T-helper 1 cell treated with Interleukin-12 subunit alpha and Interleukin-12 subunit beta and Interleukin-4 antibody, amounts not matched to agents 30 μg/mL and 1 μg/mL, for 36 hours (primary cell): ENCODE results near the gene UNC5A.

Source experiments
- H3K27ac Mint-ChIP-seq: one replicate; pipeline ENCODE4 v1.8.0; 2021; ENCODE audit warnings: mild to moderate bottlenecking, mixed read lengths
- H3K27me3 Mint-ChIP-seq: one replicate; pipeline ENCODE4 v1.8.0; 2021; ENCODE audit warnings: low read depth, mixed read lengths
- H3K36me3 Mint-ChIP-seq: one replicate; pipeline ENCODE4 v1.8.0; 2021; ENCODE audit warnings: low read depth, mixed read lengths
- H3K4me1 Mint-ChIP-seq: one replicate; pipeline ENCODE4 v1.8.0; 2021; ENCODE audit warnings: low read depth, mixed read lengths
- H3K4me3 Mint-ChIP-seq: one replicate; pipeline ENCODE4 v1.8.0; 2021; ENCODE audit warnings: mild to moderate bottlenecking, moderate library complexity, mixed read lengths
- H3K9me3 Mint-ChIP-seq: one replicate; pipeline ENCODE4 v1.8.0; 2021; ENCODE audit warnings: mixed read lengths

Gene UNC5A

DNA sequence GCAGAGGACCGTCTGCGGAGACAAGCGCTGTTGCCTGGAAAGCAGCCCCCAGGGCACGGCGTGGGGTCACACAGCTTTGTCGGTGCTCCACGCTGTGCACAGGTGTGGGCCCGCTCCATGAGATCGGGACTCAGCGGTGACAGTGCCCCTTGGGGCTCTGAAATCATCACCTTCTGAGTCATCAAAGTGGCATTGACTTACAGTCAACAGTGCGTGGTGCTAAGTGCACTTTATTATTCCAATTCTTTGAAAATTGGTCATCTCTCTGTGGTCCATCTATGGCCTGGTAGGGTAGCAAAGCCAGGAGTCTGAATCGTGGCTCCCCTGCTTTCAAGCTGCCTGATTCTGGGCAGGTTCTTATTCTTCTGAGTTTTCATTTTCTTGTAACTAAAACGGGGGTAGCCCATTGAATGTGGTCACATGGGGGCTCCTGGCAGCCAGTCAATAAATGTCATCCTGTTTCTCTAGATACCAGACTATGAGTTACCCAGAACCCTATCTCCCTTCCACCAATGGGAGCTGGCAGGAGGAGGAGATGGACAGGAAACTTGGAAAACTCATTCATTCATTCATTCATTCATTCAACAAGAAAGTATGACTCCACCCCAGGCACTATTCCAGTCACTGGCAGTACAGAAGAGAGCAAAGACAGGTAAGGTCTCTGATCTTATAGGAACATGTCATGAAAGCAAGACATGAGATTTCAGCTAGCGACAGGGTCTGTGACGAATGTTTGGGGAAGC lies 20.3 kb upstream of the UNC5A start:
- no peaks in the 10 kb centered on the region for H3K4me1 Mint-ChIP-seq
- H3K9me3 Mint-ChIP-seq, result no peaks in the 10 kb centered on the region
- H3K4me3 Mint-ChIP-seq, result no peak overlapping the region
- peaks cover 22% of the 10 kb centered on the region for H3K27me3 Mint-ChIP-seq
- no peaks in the 10 kb centered on the region for H3K36me3 Mint-ChIP-seq
- H3K27ac Mint-ChIP-seq, result no peak overlapping the region

DNA sequence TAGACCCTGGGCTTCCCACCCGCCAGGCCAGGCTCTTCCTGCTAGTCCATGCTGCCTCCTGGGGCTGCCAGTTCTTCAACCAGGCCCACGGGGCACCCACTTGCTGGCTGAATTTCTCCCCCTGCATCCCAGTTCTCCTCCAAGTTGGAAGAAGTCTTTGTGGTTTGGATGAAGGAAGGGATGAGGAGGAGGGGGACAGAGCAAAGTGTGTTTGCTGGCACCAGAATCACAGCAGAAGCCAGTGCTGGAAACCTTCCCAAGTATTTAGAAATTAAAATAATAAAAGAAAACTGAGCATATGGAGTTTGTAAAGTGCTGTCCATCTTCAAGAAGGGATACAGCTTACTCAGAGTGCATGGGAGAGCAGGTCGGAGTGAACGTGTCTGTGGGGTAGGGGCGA lies 19.4 kb upstream of the UNC5A start:
- Mint-ChIP-seq H3K4me3 (no peak overlapping the region), H3K27me3 (peaks cover 22% of the 10 kb centered on the region), H3K36me3 (no peaks in the 10 kb centered on the region), H3K9me3 (no peaks in the 10 kb centered on the region), H3K4me1 (no peaks in the 10 kb centered on the region), H3K27ac (no peak overlapping the region)

DNA sequence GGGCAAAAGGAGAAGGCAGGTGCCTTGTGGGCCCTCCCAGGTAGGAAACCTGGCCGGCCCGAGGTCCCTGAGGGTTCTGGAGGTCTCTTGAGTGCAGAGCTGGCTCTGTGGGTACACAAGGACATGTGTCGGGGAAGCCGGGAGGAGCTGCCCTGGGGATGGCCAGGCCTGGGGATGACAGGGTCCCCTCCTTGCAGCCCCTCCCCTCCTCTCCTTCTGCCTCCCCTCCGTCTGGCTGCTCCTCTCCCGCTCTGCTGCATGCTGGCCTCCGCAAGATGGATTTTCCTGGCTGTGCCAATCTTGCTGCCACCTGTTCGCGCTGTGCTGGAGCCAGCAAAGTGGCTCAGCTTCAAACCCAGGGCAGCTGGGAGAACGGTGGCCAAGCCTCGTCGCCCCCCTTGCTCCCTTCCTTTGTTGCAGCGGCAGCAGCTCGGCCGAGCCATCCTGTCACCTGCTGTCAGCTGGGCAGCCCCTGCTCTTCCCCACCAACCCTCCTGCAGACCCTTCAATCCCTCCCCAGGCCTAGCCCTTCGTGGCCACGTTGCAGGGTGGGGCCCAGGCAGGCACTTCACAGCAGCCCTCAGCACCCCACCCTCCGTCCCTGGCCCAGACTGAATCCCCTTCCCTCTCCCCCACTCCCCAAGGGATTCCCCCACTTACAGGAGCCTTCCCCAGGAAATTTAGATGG lies 17.6 kb upstream of the UNC5A start:
- H3K4me1 Mint-ChIP-seq, result no peaks in the 10 kb centered on the region
- H3K9me3 Mint-ChIP-seq, result no peaks in the 10 kb centered on the region
- peaks cover 25% of the 10 kb centered on the region for H3K27me3 Mint-ChIP-seq
- H3K27ac Mint-ChIP-seq, result no peak overlapping the region
- H3K36me3 Mint-ChIP-seq, result no peaks in the 10 kb centered on the region
- H3K4me3 Mint-ChIP-seq, result no peak overlapping the region

DNA sequence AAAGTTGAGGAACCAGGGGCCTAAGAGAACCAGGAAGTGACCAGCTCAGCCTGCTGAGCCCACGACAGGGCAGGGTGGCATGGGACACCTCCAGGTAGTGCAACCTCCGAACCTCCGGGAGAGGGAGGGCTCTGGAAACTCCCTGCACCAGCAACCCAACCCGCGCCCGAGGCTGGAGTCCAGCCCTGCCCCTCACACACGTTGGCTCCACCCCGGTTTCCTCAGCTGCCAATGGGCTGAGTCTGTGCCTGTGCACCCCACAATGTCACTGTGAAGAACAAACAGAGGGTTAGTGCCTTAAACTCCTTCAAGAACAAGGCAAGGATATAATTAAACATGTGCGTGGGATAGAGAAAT lies 17.0 kb upstream of the UNC5A start:
- Mint-ChIP-seq H3K27ac (no peak overlapping the region), H3K4me3 (no peak overlapping the region), H3K36me3 (no peaks in the 10 kb centered on the region), H3K9me3 (no peaks in the 10 kb centered on the region), H3K4me1 (no peaks in the 10 kb centered on the region), H3K27me3 (peaks cover 20% of the 10 kb centered on the region)

DNA sequence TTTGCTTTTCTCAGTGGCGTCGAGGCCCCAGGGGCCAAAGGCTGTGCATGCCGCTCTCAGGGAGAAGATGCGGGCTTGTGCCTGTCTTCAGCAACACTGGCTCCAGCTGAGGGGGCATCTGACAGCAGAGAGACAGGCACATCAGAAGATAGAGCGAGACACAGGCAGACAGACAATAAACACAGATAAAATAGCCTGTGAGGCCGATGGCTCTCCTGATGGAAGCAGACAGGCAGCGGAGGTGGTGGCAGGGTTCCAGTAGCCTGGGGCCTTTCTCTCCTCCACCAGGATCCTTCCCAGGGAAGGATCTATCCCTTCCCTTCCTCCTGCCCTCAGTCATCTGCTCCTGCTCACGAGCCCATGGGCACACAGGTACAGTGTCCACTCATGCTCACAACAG lies 16.6 kb upstream of the UNC5A start:
- Mint-ChIP-seq H3K9me3 (no peaks in the 10 kb centered on the region), H3K27ac (no peak overlapping the region), H3K36me3 (no peaks in the 10 kb centered on the region), H3K4me3 (no peak overlapping the region), H3K27me3 (peaks cover 18% of the 10 kb centered on the region), H3K4me1 (no peaks in the 10 kb centered on the region)

DNA sequence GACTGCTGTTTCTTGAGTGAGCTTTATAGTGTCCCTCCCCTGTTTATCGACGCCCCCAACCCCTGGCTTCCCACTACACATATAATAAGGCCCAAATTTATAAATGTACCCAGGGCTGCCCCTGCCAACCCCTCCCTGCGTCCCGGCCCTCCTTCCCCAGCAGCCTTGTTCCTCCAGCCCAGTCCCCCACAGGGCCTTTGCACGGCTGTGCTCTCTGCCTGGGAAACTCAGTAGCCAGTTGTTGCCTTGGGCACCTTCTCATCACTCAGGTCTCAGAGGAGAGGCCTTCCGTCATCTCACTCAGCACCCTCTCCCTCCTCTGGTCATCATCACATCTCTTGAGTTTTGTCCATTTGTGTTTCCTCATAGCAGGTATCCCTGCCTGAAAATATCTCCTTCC lies 15.8 kb upstream of the UNC5A start:
- no peak overlapping the region for H3K27ac Mint-ChIP-seq
- H3K27me3 Mint-ChIP-seq, result peaks cover 12% of the 10 kb centered on the region
- H3K9me3 Mint-ChIP-seq, result no peaks in the 10 kb centered on the region
- H3K4me1 Mint-ChIP-seq, result no peaks in the 10 kb centered on the region
- H3K36me3 Mint-ChIP-seq, result no peaks in the 10 kb centered on the region
- H3K4me3 Mint-ChIP-seq, result no peak overlapping the region

DNA sequence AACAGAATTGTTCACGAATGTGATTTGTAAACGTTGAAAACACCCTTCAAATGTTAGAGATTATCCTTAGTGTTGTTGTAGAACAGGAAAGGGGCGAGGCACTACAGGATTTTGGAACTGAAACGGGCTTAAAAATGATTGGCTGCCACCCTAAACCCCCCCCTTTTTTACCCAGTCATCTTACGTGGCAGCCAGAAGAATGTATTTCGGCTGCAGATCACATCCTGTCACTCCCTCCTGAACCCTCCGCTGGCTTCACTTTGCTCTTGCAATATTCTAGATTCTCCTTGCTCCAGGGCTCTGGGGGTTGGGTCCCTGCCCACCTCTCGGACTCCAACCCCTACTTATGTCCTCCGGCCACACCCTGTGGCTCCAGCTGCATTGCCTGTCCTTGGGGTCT lies 13.9 kb upstream of the UNC5A start:
- Mint-ChIP-seq H3K9me3 (no peaks in the 10 kb centered on the region), H3K4me1 (no peaks in the 10 kb centered on the region), H3K27me3 (peaks cover 6% of the 10 kb centered on the region), H3K36me3 (no peaks in the 10 kb centered on the region), H3K27ac (no peak overlapping the region), H3K4me3 (no peak overlapping the region)

DNA sequence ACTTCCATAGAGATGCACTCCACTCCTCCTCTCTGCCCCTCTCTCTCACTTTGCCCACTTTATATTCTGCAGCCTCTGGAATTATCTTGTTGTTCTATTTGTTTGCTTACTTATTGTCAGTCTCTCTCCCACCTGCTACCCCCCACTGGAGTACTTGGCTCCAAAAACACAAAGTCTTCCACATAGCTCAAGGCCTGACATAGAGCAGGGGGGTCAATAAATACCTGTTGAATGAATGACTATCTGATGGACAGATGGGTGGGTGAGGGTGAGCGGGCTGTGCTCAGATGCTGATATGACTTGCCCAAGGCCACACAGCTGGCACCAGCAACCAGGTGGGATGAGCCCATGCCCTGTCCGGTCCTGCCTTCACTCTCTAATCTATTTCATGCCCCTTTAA lies 13.4 kb upstream of the UNC5A start:
- no peak overlapping the region for H3K4me3 Mint-ChIP-seq
- no peaks in the 10 kb centered on the region for H3K4me1 Mint-ChIP-seq
- no peaks in the 10 kb centered on the region for H3K36me3 Mint-ChIP-seq
- no peaks in the 10 kb centered on the region for H3K9me3 Mint-ChIP-seq
- H3K27ac Mint-ChIP-seq, result no peak overlapping the region
- peaks cover 6% of the 10 kb centered on the region for H3K27me3 Mint-ChIP-seq

DNA sequence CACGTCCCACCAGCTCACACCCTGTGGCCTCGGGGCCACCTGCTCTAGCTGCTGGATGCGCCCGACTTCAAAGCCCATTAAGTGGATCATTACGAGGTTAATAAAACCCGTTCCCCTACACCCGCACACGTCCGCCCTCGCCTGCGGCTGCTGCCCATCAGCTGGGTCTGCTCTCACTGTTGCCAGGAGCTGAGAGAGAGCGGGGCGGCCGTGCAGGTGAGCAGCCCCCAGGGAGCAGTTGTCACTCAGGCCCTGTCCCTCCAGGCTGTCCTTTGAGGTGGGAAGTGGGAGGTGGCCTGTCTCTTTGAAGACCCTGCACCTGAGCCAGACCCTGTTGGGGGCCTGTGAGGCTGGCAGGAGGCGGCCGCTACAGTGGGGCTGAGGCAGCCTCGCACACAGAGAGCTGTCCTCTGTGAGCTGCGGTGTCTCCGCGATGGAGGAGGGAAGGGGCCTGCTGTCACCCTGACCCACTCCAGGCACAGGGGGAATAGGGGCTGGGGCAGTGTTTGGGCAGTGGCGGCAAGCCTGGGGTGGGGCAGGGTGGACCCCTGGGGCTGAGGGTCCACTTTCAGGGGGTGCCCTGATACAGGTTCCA lies 12.8 kb upstream of the UNC5A start:
- H3K27me3 Mint-ChIP-seq, result peaks cover 6% of the 10 kb centered on the region
- no peaks in the 10 kb centered on the region for H3K9me3 Mint-ChIP-seq
- H3K27ac Mint-ChIP-seq, result no peak overlapping the region
- H3K4me3 Mint-ChIP-seq, result no peak overlapping the region
- H3K36me3 Mint-ChIP-seq, result no peaks in the 10 kb centered on the region
- H3K4me1 Mint-ChIP-seq, result no peaks in the 10 kb centered on the region

DNA sequence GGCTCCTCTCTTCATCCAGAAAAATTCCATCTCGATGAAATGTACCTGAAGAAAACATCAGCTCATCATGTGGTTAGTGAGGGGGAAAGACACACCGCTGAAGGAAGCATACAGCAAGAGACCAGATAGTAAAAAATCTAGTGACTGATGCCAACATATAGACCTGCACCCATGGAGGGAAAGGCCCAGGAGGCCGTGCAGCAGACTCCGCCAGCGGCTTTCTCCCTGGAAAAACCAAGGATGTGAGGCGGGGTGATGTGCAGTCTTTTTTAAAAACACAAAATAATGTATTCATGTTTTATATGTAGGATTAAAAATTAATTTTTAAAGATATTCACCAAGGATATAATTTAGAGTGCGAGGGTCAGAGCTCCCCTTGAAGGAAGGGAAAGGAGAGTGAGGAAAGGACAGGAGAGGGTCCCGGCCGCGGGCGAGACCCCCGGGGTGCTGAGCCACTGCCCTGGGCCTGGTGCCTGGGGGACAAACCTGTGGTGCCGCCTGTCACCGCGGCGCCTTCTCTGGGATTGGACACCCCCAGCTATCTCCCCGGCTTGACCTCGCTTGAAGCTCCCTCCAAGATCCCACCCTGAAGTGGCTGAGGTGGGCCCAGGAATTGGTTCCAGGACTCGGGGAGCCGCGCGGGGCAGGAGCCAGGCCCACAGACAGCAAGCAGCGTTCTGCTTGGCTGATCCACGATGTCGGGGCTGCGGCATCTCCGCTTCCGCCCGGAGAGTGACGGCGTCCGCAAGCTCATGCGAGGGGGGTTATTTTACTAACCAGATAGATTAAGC lies 12.1 kb upstream of the UNC5A start:
- Mint-ChIP-seq H3K27me3 (peaks cover 6% of the 10 kb centered on the region), H3K9me3 (no peaks in the 10 kb centered on the region), H3K4me3 (no peak overlapping the region), H3K27ac (no peak overlapping the region), H3K36me3 (no peaks in the 10 kb centered on the region), H3K4me1 (no peaks in the 10 kb centered on the region)

DNA sequence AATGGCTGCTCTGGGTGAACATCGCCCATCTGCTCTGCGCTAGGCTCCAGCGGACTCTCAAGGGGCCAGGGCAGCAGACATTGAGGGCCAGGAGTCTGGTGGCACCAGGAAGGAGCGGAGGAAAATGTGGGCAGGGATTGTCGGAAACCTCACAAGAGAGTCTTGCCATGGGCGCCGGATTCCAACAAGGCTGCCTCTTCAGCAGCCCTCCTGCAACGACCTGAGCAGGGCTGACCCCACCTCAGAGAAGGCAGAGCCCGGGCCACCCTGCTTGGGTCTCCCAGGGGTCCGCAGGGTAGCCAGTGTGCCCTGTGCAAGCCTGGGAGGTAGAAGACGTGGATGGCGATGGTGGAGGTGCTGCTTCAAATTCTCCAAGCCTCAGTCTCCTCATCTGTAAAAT lies 11.4 kb upstream of the UNC5A start:
- Mint-ChIP-seq H3K4me3 (no peak overlapping the region), H3K9me3 (no peaks in the 10 kb centered on the region), H3K4me1 (no peaks in the 10 kb centered on the region), H3K27me3 (peaks cover 7% of the 10 kb centered on the region), H3K27ac (no peak overlapping the region), H3K36me3 (no peaks in the 10 kb centered on the region)

DNA sequence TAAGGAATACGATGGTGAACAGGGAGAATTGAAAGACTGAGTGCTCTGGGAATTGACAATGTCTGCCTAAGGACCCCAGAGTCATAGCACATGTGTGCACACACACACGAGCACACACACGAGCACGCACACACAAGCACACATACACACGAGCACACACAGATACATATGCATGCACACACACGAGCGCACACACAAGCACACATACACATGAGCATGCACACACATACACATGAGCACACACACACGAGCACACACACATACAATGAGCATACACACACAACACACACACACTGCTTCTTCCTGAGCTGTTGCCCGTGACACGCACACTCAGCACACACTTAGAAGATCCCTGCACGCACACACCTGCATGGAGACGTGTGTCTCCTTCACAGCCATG lies 10.9 kb upstream of the UNC5A start:
- peaks cover 13% of the 10 kb centered on the region for H3K27me3 Mint-ChIP-seq
- no peak overlapping the region for H3K4me3 Mint-ChIP-seq
- no peaks in the 10 kb centered on the region for H3K36me3 Mint-ChIP-seq
- no peaks in the 10 kb centered on the region for H3K4me1 Mint-ChIP-seq
- no peaks in the 10 kb centered on the region for H3K9me3 Mint-ChIP-seq
- H3K27ac Mint-ChIP-seq, result no peak overlapping the region

DNA sequence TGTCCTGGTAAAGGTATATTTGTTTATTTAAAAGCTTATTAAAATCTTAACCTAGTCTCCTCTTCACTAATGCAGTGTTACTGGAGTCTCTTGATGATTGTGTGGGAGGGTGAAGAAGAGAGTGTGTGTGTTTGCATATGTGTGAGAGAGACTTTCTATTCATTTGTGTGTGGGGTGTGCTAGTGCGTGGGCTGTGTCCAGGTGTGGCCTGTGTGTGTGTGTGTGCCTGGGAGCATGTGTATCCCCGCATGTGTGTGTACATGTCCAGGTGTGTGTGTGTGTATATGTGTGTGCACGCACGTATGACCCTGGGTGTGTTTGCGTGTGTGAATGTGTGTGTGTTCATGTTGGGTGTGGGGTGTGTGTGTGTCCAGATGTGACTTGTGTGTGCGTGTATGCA lies 10.3 kb upstream of the UNC5A start:
- H3K4me3 Mint-ChIP-seq, result no peak overlapping the region
- H3K27ac Mint-ChIP-seq, result no peak overlapping the region
- no peaks in the 10 kb centered on the region for H3K36me3 Mint-ChIP-seq
- no peaks in the 10 kb centered on the region for H3K4me1 Mint-ChIP-seq
- H3K27me3 Mint-ChIP-seq, result peaks cover 14% of the 10 kb centered on the region
- no peaks in the 10 kb centered on the region for H3K9me3 Mint-ChIP-seq

DNA sequence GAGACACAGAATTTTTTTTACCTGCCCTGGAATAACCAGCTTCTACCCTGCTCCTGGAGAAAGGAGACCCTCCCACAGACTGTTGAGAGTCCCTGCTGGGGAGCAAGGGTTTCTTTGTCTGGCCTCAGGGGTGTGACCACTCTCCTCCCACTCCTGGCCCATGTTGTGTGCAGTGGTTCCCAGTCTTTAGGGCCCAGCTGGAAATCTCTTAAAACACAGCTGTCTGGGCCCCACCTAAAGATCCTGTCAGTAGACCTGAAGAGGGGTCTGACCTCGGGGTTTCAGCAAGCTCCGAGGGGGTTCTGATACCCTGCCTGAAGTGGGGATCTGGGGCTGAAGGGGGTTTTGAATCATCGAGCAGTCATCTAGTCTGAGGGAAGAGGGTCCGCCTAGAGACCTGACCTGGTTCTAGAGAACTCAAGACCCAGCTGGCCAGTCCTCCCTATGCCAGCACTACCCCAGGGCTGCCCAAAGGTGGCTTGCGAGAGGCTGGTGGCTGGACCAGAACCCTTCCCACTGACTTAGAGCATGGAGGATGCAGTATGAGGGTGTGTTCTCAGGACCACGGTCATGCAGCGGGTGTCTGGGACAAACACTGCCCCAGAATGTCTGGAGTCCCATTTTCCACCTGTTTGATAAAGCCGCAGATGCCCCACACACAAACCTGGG lies 8.1 kb upstream of the UNC5A start:
- Mint-ChIP-seq H3K36me3 (no peaks in the 10 kb centered on the region), H3K27me3 (peaks cover 15% of the 10 kb centered on the region), H3K4me1 (no peaks in the 10 kb centered on the region), H3K9me3 (no peaks in the 10 kb centered on the region), H3K4me3 (no peak overlapping the region), H3K27ac (no peak overlapping the region)
